Measurements from ENCODE around the gene AKT1S1.

The AKT1S1 gene

DNA sequence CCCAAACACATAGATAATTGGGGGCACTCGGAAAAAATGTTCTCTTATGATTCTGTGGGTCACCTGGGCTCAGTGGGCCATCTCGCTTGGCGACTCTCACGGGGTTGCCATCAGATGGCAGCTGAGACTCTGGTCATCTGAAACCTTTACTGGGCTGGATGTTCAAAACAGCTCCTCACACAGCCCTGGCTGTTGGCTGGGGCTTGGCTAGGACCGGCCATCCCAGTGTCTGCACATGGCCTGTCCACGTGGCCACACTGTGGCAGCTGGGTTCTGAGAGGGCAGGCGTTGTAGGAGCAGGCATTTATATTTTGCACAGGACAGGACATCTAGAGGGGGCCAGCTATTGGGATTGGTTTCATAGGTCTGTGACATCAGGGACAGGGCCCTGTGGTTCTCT lies 43.6 kb downstream of the AKT1S1 start:
- Histone ChIP-seq H3K36me3 (ENCODE audit: control insufficient read depth in 2 of 2, insufficient read depth in 1 of 2, low read length in 2 of 2) (peaks cover 6 to 96% of the 10 kb centered on the region in 2 experiments; a peak in 2 of 3 replicates), H3K9me3 (ENCODE audit: control insufficient read depth, insufficient read depth, low read depth, low read length) (no peaks in the 10 kb centered on the region), H3K4me1 (ENCODE audit: control insufficient read depth, insufficient read depth, low read length) (no peaks in the 10 kb centered on the region), H3K27ac (ENCODE audit: extremely low read depth, low read depth, low read length) (no peak overlapping the region; the same call in 1 of the 2 replicates), H3K4me3 (ENCODE audit: low read depth, low read length) (no peak overlapping the region)
- TF ChIP-seq, protein P1, sequence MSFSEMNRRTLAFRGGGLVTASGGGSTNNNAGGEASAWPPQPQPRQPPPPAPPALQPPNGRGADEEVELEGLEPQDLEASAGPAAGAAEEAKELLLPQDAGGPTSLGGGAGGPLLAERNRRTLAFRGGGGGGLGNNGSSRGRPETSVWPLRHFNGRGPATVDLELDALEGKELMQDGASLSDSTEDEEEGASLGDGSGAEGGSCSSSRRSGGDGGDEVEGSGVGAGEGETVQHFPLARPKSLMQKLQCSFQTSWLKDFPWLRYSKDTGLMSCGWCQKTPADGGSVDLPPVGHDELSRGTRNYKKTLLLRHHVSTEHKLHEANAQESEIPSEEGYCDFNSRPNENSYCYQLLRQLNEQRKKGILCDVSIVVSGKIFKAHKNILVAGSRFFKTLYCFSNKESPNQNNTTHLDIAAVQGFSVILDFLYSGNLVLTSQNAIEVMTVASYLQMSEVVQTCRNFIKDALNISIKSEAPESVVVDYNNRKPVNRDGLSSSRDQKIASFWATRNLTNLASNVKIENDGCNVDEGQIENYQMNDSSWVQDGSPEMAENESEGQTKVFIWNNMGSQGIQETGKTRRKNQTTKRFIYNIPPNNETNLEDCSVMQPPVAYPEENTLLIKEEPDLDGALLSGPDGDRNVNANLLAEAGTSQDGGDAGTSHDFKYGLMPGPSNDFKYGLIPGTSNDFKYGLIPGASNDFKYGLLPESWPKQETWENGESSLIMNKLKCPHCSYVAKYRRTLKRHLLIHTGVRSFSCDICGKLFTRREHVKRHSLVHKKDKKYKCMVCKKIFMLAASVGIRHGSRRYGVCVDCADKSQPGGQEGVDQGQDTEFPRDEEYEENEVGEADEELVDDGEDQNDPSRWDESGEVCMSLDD (tag by site-specific recombination; IDR thresholded peaks at IDR 0.05): no peak
- TF ChIP-seq ZNF596 (tag by site-specific recombination; IDR thresholded peaks at IDR 0.05) (no peak), ZNF423 (tag by site-specific recombination; IDR thresholded peaks at IDR 0.05) (no peak), ZNF510 (tag by site-specific recombination; IDR thresholded peaks at IDR 0.05; ENCODE audit: insufficient replicate concordance) (no peak), ZNF626 (tag by site-specific recombination; IDR thresholded peaks at IDR 0.05) (no peak), ZNF654 (tag by site-specific recombination; IDR thresholded peaks at IDR 0.05; ENCODE audit: low read depth) (no peak)
- ChIA-PET POLR2A (interaction anchor here (0.6 to 2.0 kb wide), 2 partner anchors 9 to 17 kb away, joined by 5 to 8 read pairs; no protein-coding TSS in a partner anchor), CTCF (interaction anchor here (0.6 to 1.2 kb wide), 2 partner anchors 14 to 23 kb away, joined by 3 to 4 read pairs; no protein-coding TSS in a partner anchor)

DNA sequence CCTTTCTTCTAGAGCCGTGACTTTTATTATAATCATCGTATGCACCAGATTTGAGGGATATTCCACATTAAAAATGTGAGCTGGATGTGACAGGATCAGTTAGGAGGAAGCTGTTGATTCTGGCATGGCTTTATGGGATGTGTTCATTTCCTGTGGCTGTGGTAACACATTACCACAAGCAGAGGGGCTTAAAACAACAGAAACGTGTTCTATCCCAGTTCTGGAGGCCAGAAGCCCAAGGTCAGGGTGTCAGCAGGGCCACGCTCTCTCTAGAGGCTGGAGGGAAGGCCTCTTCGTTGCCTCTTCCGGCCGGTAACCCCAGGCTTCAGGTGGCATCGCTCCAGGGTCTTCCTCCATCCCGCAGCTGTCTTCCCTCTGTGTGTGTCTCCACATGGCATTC lies 44.6 kb downstream of the AKT1S1 start:
- ChIA-PET POLR2A (interaction anchor here (1.0 kb wide), 1 partner anchor 18 kb away, joined by 3 read pairs; the partner anchor contains the start of gene PTOV1), CTCF (interaction anchor here (1.2 kb wide), 1 partner anchor 22 kb away, joined by 3 read pairs; no protein-coding TSS in a partner anchor)
- no peaks in the 10 kb centered on the region for H3K9me3 ChIP-seq (ENCODE audit: control insufficient read depth, insufficient read depth, low read depth, low read length)
- H3K27ac ChIP-seq (ENCODE audit: extremely low read depth, low read depth, low read length): 0 out of 2 replicates have a peak overlapping the region, but pooled peaks have one; percentile 49
- no peaks in the 10 kb centered on the region for H3K4me1 ChIP-seq (ENCODE audit: control insufficient read depth, insufficient read depth, low read length)
- H3K4me3 ChIP-seq (ENCODE audit: low read depth, low read length): no peak overlapping the region
- TF ChIP-seq ZNF558 (tag by site-specific recombination; IDR thresholded peaks at IDR 0.05): no peak
- TF ChIP-seq ZNF140 (tag by site-specific recombination; IDR thresholded peaks at IDR 0.05): no peak
- TF ChIP-seq ZNF112 (tag by site-specific recombination; IDR thresholded peaks at IDR 0.05): no peak
- no peak for TF ChIP-seq ZNF335 (tag by site-specific recombination; conservative IDR thresholded peaks at IDR 0.05)
- TF ChIP-seq ZNF37A (tag by site-specific recombination; IDR thresholded peaks at IDR 0.05): no peak
- TF ChIP-seq PRDM1 (tag by site-specific recombination; IDR thresholded peaks at IDR 0.05): no peak
- peaks cover 6 to 93% of the 10 kb centered on the region in 2 experiments; a peak in 2 of 3 replicates for H3K36me3 ChIP-seq (ENCODE audit: control insufficient read depth in 2 of 2, insufficient read depth in 1 of 2, low read length in 2 of 2)

DNA sequence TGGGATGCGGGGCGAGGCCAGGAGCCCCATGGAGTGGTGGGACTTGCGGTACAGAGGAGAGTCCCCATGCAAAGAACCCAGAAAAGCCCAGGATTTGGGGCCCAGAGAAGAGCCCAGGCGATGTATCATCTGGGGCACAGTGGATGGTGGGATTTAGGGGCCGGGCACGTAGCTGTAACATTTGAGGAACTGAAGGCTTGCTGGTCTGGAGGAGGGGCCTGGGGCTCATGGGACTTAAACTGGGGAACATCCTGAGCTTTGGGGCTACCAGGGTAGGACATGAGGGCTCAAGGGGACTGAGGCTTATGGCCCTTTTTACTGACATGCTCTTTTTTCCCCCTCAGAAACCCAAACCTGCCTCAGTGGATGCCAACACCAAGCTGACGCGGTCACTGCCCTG lies 45.6 kb downstream of the AKT1S1 start:
- Histone ChIP-seq H3K4me3 (ENCODE audit: low read depth, low read length) (no peak overlapping the region), H3K36me3 (ENCODE audit: control insufficient read depth in 2 of 2, insufficient read depth in 1 of 2, low read length in 2 of 2) (peaks cover 6 to 93% of the 10 kb centered on the region in 2 experiments; a peak in 2 of 3 replicates), H3K9me3 (ENCODE audit: control insufficient read depth, insufficient read depth, low read depth, low read length) (no peaks in the 10 kb centered on the region), H3K27ac (ENCODE audit: extremely low read depth, low read depth, low read length) (no peak overlapping the region), H3K4me1 (ENCODE audit: control insufficient read depth, insufficient read depth, low read length) (no peaks in the 10 kb centered on the region)
- POLR2A ChIA-PET: no interaction called here
- CTCF ChIA-PET: no interaction called here
- TF ChIP-seq HOXD13 (CRISPR knock-in tag; IDR thresholded peaks at IDR 0.05; ENCODE audit: borderline replicate concordance) (no peak), ZNF521 (tag by site-specific recombination; IDR thresholded peaks at IDR 0.05) (no peak), ZNF701 (tag by site-specific recombination; IDR thresholded peaks at IDR 0.05) (no peak), ZNF658 (tag by site-specific recombination; IDR thresholded peaks at IDR 0.05) (no peak)
- TF ChIP-seq, protein P2, sequence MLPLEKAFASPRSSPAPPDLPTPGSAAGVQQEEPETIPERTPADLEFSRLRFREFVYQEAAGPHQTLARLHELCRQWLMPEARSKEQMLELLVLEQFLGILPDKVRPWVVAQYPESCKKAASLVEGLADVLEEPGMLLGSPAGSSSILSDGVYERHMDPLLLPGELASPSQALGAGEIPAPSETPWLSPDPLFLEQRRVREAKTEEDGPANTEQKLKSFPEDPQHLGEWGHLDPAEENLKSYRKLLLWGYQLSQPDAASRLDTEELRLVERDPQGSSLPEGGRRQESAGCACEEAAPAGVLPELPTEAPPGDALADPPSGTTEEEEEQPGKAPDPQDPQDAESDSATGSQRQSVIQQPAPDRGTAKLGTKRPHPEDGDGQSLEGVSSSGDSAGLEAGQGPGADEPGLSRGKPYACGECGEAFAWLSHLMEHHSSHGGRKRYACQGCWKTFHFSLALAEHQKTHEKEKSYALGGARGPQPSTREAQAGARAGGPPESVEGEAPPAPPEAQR (tag by site-specific recombination; IDR thresholded peaks at IDR 0.05): no peak
